H1 (cell line): ENCODE measurements around the gene IFNAR2.

Experiments used
- CHD2 ChIP-seq: IDR thresholded peaks from 2 replicates; pipeline ENCODE4 v1.6.1; 2012; ENCODE audit warnings: low read length, improper control_type of control experiment
- EZH2 ChIP-seq: fragments of 200-600 bp; sonication (generic); IDR thresholded peaks from 2 replicates; pipeline ENCODE4 v1.7.1; 2012; ENCODE audit warnings: low read depth, mild to moderate bottlenecking, moderate library complexity, low read length, inconsistent platforms; ENCODE audit not compliant: severe bottlenecking
- POLR2A ChIP-seq, 2 experiments: IDR thresholded peaks; 1 replicate in 1 of 2; 2 replicates in 1 of 2; pipeline ENCODE4 v1.6.1; 2011; ENCODE audit warnings: low read depth in 2 of 2, low read length in 2 of 2, mild to moderate bottlenecking in 2 of 2; ENCODE audit errors: control extremely low read depth in 1 of 2
- RAD21 ChIP-seq, 2 experiments: IDR thresholded peaks in 1 of 2; conservative IDR thresholded peaks in 1 of 2; 2 replicates each; pipeline ENCODE4 v1.6.1; 2011; ENCODE audit warnings: low read depth in 2 of 2, low read length in 2 of 2, improper control_type of control experiment in 1 of 2, inconsistent platforms in 1 of 2, mild to moderate bottlenecking in 1 of 2, moderate library complexity in 1 of 2
- RXRA ChIP-seq: IDR thresholded peaks from 2 replicates; pipeline ENCODE4 v1.6.1; 2011; ENCODE audit warnings: low read depth, mild to moderate bottlenecking, low read length, moderate library complexity; ENCODE audit not compliant: insufficient read depth
- SUZ12 ChIP-seq: fragments of 200-600 bp; sonication (generic); IDR thresholded peaks from 2 replicates; pipeline ENCODE4 v1.6.1; 2012; ENCODE audit warnings: mild to moderate bottlenecking, inconsistent platforms, low read length, moderate library complexity, mixed read lengths
- TF ChIP-seq, protein P1 (sequence below), 3 experiments: IDR thresholded peaks; 1 replicate in 2 of 3; 2 replicates in 1 of 3; pipeline versions ENCODE4 v1.5.1 to v1.6.1; 2011; ENCODE audit warnings: low read length in 3 of 3, mild to moderate bottlenecking in 3 of 3, inconsistent platforms in 2 of 3, low read depth in 1 of 3, moderate library complexity in 1 of 3; ENCODE audit not compliant: insufficient read depth in 1 of 3; ENCODE audit errors: control extremely low read depth in 1 of 3
- TF ChIP-seq, protein P2 (sequence below): IDR thresholded peaks from 2 replicates; pipeline ENCODE4 v1.6.1; 2012; ENCODE audit warnings: inconsistent platforms

DNA sequence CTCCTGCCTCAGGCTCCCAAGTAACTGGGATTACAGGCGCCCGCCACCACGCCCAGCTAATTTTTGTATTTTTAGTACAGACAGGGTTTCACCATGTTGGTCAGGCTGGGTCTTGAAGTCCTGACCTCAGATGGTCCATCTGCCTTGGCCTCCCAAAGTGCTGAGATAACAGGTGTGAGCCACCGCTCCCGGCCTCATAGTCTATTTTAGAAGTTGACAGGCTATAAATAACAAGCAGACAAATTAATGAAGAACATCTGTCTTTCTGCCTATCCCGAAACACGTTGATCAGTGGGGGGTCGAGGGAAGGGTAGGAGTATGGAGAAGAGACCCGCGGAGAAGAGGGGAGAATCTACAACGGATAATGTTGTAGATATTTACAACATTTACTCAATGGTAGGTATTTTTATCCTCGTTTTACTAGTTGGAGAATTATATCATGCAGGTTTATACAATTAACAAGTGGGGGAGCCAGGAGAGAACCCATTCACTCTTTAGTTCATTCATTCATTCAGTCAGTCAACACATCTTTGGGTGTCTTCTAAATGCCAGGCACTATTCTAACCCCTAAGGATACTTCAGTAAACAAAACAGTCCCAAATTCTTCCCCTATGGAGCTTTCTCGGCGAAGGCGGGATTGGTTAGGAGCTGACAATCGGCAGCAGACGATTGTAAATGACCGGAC is 497 bp upstream of the IFNAR2 start:
- TF ChIP-seq RXRA, result no peak
- TF ChIP-seq POLR2A (IDR thresholded peaks at IDR 0.05; ENCODE audit: control extremely low read depth in 1 of 2, low read depth in 2 of 2, low read length in 2 of 2), result no peak
- TF ChIP-seq, protein P1, sequence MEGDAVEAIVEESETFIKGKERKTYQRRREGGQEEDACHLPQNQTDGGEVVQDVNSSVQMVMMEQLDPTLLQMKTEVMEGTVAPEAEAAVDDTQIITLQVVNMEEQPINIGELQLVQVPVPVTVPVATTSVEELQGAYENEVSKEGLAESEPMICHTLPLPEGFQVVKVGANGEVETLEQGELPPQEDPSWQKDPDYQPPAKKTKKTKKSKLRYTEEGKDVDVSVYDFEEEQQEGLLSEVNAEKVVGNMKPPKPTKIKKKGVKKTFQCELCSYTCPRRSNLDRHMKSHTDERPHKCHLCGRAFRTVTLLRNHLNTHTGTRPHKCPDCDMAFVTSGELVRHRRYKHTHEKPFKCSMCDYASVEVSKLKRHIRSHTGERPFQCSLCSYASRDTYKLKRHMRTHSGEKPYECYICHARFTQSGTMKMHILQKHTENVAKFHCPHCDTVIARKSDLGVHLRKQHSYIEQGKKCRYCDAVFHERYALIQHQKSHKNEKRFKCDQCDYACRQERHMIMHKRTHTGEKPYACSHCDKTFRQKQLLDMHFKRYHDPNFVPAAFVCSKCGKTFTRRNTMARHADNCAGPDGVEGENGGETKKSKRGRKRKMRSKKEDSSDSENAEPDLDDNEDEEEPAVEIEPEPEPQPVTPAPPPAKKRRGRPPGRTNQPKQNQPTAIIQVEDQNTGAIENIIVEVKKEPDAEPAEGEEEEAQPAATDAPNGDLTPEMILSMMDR (IDR thresholded peaks at IDR 0.05; ENCODE audit: control extremely low read depth in 1 of 3, insufficient read depth in 1 of 3, low read depth in 1 of 3, low read length in 3 of 3), result no peak
- no peak for TF ChIP-seq SUZ12
- TF ChIP-seq, protein P2, sequence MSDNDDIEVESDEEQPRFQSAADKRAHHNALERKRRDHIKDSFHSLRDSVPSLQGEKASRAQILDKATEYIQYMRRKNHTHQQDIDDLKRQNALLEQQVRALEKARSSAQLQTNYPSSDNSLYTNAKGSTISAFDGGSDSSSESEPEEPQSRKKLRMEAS, result no peak
- no peak for TF ChIP-seq EZH2
- no peak for TF ChIP-seq RAD21 (IDR thresholded peaks at IDR 0.05 in 1 of 2, conservative IDR thresholded peaks at IDR 0.05 in 1 of 2; ENCODE audit: low read depth in 2 of 2, low read length in 2 of 2)
- TF ChIP-seq CHD2, result no peak
